SJSA1 (cell line): ENCODE data around the gene FHIT. TPM values are rescaled to one million over a fixed set of nuclear protein-coding genes. Genes with fewer than 3 reads are reported as not detected.
A peak's percentile ranks its signal among the peaks of the same experiment; 100 is the strongest.

Experiments
- DNase-seq, 2 experiments: peaks; one replicate each; pipeline ENCODE4 v3.0.0-alpha.2; 2015 to 2020; ENCODE audit warnings: low spot score in 2 of 2, low read depth in 1 of 2
- H3K27ac ChIP-seq: fragments of 250-450 bp; sonication (Bioruptor Pico); 2 replicates; pipeline ENCODE4 v1.5.1; 2020; ENCODE audit warnings: mild to moderate bottlenecking, moderate library complexity
- H3K27me3 ChIP-seq: fragments of 250-450 bp; sonication (Bioruptor Pico); replicated peaks from 2 replicates; pipeline ENCODE4 v1.5.1; 2020; ENCODE audit warnings: mild to moderate bottlenecking, moderate library complexity
- H3K36me3 ChIP-seq: fragments of 250-450 bp; sonication (Bioruptor Pico); 2 replicates; pipeline ENCODE4 v1.5.1; 2020; ENCODE audit warnings: mild to moderate bottlenecking
- H3K4me1 ChIP-seq: fragments of 250-450 bp; sonication (Bioruptor Pico); replicated peaks from 2 replicates; pipeline ENCODE4 v1.6.1; 2021; ENCODE audit warnings: mild to moderate bottlenecking
- H3K4me3 ChIP-seq: fragments of 250-450 bp; sonication (Bioruptor Pico); 2 replicates; pipeline ENCODE4 v1.5.1; 2020; ENCODE audit warnings: mild to moderate bottlenecking
- H3K9me3 ChIP-seq: fragments of 250-450 bp; sonication (Bioruptor Pico); replicated peaks from 2 replicates; pipeline ENCODE4 v1.5.1; 2020; ENCODE audit warnings: mild to moderate bottlenecking
- total RNA-seq: library from RNA; depleted of rRNA; stranded (reverse); fragments of >200 nt; shearing (Covaris generic); gene quantifications from 2 replicates; pipeline ENCODE4 v1.2.3, GENCODE V29; 2014

Gene FHIT
- total RNA-seq, 1 experiment from 2014 or later: not detected

GRCh38 chr3:59882746-59883145, 1368.5 kb downstream of the FHIT start:
- no peaks in the 10 kb centered on the region for H3K27me3 ChIP-seq
- H3K4me3 ChIP-seq: no peak overlapping the region
- no peak for DNase-seq
- no peak overlapping the region for H3K27ac ChIP-seq
- no peaks in the 10 kb centered on the region for H3K4me1 ChIP-seq
- no peaks in the 10 kb centered on the region for H3K36me3 ChIP-seq
- no peaks in the 10 kb centered on the region for H3K9me3 ChIP-seq

- Histone ChIP-seq H3K4me3 (no peak overlapping the region), H3K36me3 (no peaks in the 10 kb centered on the region), H3K27ac (no peak overlapping the region), H3K27me3 (no peaks in the 10 kb centered on the region), H3K4me1 (no peaks in the 10 kb centered on the region), H3K9me3 (no peaks in the 10 kb centered on the region)
- DNase-seq: no peak
These were observed 1370.5 kb downstream of the FHIT start for GRCh38 chr3:59880717-59881116.

- DNase-seq: no peak
- Histone ChIP-seq H3K36me3 (no peaks in the 10 kb centered on the region), H3K27ac (no peak overlapping the region), H3K27me3 (no peaks in the 10 kb centered on the region), H3K9me3 (no peaks in the 10 kb centered on the region), H3K4me3 (no peak overlapping the region), H3K4me1 (no peaks in the 10 kb centered on the region)
These were observed 1372.1 kb downstream of the FHIT start for GRCh38 chr3:59879031-59879581.

DNA sequence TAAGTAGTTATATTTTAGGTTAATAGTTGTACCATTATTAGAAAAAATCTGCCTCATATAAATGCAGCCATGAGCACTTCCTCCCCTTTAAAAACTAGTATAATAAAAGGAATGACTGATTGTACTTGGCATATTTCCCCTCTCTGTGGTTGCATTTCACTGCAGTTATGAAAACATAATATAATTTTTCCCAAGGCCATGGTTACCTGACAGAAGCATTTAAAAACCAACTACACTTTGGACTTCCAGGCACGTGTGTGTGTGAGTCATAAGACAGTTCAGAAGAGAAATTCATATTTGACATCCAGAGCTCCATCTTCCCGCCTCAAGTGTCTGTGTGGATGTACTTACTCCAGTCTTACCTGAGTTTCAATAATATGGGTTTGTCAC, 1373.2 kb downstream of the FHIT start:
- Histone ChIP-seq H3K4me1 (no peaks in the 10 kb centered on the region), H3K36me3 (no peaks in the 10 kb centered on the region), H3K27ac (no peak overlapping the region), H3K27me3 (no peaks in the 10 kb centered on the region), H3K9me3 (no peaks in the 10 kb centered on the region), H3K4me3 (no peak overlapping the region)
- DNase-seq: no peak

DNA sequence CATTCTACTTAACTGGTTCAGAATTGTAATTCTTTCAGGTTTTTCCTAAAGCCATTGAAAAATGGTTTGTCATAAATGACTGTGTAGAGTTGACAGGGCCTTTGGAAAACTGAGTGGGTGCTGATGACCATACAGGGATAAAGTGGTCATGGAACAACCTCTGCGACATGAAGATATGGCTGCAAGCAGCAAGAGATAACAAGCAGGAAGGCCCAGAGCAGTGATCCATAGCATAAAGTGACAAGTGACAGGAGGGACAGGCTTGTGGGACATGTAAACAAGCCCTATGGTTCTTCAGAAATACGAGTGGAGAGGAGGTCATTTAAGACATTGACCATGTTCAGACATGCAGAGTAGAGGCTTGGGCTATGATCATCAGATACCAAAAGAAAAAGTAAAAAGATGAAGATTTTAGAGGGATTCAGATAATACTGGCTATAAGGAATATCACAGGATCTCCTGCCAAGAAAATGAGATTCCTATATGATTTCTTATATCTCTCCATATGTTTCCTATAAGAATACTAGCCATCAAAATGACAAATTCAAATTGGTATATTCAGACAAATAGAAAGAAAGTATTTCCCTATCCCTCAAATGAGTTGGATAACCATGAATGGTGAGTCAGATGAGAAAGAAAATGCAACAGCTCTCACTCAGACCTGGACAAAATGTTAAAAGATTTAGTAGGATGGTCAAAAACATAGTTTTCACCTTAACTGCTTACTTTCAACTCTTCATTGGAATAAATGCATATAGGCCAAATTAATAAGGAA, 1373.8 kb downstream of the FHIT start:
- Histone ChIP-seq H3K4me3 (no peak overlapping the region), H3K4me1 (no peaks in the 10 kb centered on the region), H3K9me3 (no peaks in the 10 kb centered on the region), H3K27ac (no peak overlapping the region), H3K36me3 (no peaks in the 10 kb centered on the region), H3K27me3 (no peaks in the 10 kb centered on the region)
- DNase-seq: no peak

DNA sequence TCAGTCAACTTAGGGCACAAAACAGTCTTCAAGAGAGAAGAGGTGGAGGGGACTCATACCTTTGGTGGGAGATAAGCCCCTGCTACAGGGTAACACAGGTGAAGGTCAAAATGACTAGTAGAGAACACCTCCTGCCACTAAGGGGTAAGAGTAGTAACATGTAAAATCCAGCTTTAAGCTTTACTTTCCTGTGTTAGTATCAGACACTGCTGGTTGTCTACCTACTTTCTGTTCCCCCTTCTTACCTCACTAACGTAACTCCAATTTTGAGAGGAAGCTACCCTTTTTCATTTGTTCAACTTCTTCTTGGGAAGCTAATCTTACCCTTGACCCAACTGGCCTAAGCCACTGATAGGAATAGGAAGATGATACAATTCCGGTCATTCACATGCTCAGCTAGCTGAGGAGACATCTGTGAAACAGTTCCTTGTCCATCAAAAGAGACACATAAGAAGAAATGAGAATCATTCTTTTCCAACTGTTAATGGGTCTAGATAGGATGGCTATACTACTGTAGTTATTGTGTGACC, 1374.7 kb downstream of the FHIT start:
- no peaks in the 10 kb centered on the region for H3K9me3 ChIP-seq
- H3K4me3 ChIP-seq: no peak overlapping the region
- no peaks in the 10 kb centered on the region for H3K27me3 ChIP-seq
- DNase-seq: no peak
- no peaks in the 10 kb centered on the region for H3K36me3 ChIP-seq
- no peak overlapping the region for H3K27ac ChIP-seq
- H3K4me1 ChIP-seq: no peaks in the 10 kb centered on the region

- Histone ChIP-seq H3K4me1 (no peaks in the 10 kb centered on the region), H3K36me3 (no peaks in the 10 kb centered on the region)
These were observed 1377.5 kb downstream of the FHIT start for GRCh38 chr3:59873576-59874230.

DNA sequence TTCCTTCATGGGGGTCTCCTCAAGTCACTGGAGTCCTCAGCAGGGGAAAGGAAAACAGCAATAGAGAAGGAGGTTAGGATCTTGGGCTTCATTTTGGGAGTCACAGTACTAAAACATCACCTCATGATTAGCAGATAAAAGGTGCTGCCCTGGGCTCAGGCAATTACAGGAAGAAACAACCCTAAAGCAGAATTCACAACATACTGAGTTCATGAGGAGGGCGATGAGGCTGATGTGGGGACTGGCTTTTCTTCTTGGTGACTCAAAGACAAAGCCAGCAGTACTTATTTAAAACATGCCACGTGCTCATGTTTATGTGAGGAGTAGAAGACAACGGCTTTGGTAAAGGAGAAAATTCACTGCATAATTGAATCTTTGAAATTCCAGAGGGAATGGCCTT, 1379.1 kb downstream of the FHIT start:
- Histone ChIP-seq H3K9me3 (no peaks in the 10 kb centered on the region), H3K27ac (no peak overlapping the region), H3K36me3 (no peaks in the 10 kb centered on the region), H3K4me3 (no peak overlapping the region), H3K4me1 (no peaks in the 10 kb centered on the region), H3K27me3 (no peaks in the 10 kb centered on the region)
- no peak for DNase-seq

More at GRCh38 chr3:59873576-59874230, 1377.5 kb downstream of the FHIT start:
- no peaks in the 10 kb centered on the region for H3K27me3 ChIP-seq
- no peak for DNase-seq
- H3K27ac ChIP-seq: no peak overlapping the region
- no peak overlapping the region for H3K4me3 ChIP-seq
- no peaks in the 10 kb centered on the region for H3K9me3 ChIP-seq

DNA sequence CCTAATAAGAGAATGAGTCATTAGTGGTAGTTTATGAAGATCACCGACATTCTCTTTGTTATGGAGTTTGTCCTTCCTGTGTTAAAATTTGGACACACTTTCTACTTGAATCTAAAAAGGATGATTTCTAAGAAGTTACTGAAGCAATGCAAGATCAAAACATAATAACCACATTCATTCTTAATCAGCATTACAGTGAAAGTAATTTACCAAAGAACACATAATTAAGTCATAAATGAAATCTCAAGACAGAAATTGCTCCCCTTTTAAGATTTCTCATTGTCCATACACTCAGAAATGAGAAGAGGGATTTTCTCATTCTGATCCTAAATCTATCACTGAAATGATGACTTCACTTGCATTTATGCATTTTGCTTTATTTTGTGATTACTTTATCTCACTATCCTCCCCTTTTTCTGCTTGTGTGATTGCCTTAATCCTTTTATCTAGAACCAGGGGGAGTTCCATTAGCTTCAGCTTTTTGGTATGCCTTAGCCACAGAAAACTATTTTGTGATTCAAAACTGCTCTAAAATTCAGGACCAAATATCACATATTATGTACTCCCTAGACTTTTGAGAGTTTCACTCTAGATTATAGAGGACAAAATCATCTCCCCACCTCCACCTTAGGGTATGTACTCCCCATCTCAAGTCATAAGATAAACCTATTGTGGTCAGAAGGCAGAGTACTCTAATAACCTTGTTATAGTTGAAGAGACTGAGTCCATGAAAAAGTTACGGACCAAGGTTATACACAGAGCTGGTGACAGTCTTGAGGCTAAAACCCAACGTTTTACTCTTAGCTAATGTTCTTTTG, 1383.9 kb downstream of the FHIT start:
- no peaks in the 10 kb centered on the region for H3K27me3 ChIP-seq
- H3K36me3 ChIP-seq: no peaks in the 10 kb centered on the region
- H3K4me1 ChIP-seq: peaks cover 7% of the 10 kb centered on the region
- DNase-seq: no peak
- no peaks in the 10 kb centered on the region for H3K9me3 ChIP-seq
- no peak overlapping the region for H3K4me3 ChIP-seq
- no peak overlapping the region for H3K27ac ChIP-seq

- Histone ChIP-seq H3K4me1 (peaks cover 8% of the 10 kb centered on the region), H3K4me3 (no peak overlapping the region), H3K27me3 (no peaks in the 10 kb centered on the region), H3K9me3 (no peaks in the 10 kb centered on the region), H3K36me3 (no peaks in the 10 kb centered on the region), H3K27ac (no peak overlapping the region)
- no peak for DNase-seq
These were observed 1385.2 kb downstream of the FHIT start for GRCh38 chr3:59866076-59866475.

- Histone ChIP-seq H3K4me3 (no peak overlapping the region), H3K36me3 (no peaks in the 10 kb centered on the region), H3K4me1 (peaks cover 8% of the 10 kb centered on the region), H3K27me3 (no peaks in the 10 kb centered on the region), H3K9me3 (no peaks in the 10 kb centered on the region), H3K27ac (no peak overlapping the region)
- DNase-seq: no peak
These were observed 1385.9 kb downstream of the FHIT start for GRCh38 chr3:59865351-59865750.

GRCh38 chr3:59862686-59863085, 1388.6 kb downstream of the FHIT start:
- DNase-seq: peak in 1 of 2 experiments; percentile 9

GRCh38 chr3:59857589-59858346, 1393.5 kb downstream of the FHIT start:
- H3K27ac ChIP-seq: no peak overlapping the region
- no peaks in the 10 kb centered on the region for H3K36me3 ChIP-seq
- H3K27me3 ChIP-seq: no peaks in the 10 kb centered on the region
- peak; percentile 63 to 70 for DNase-seq
- H3K9me3 ChIP-seq: no peaks in the 10 kb centered on the region
- peaks cover 5% of the 10 kb centered on the region for H3K4me1 ChIP-seq
- H3K4me3 ChIP-seq: no peak overlapping the region

More at GRCh38 chr3:59862686-59863085, 1388.6 kb downstream of the FHIT start:
- no peaks in the 10 kb centered on the region for H3K27me3 ChIP-seq
- no peak overlapping the region for H3K27ac ChIP-seq
- no peaks in the 10 kb centered on the region for H3K36me3 ChIP-seq
- H3K9me3 ChIP-seq: no peaks in the 10 kb centered on the region
- H3K4me3 ChIP-seq: no peak overlapping the region
- H3K4me1 ChIP-seq: peaks cover 8% of the 10 kb centered on the region
